Measurements from ENCODE around the gene BCOR. TPM values are rescaled to one million over a fixed set of nuclear protein-coding genes. Genes with fewer than 3 reads are reported as not detected.

Gene BCOR
- total and polyA plus RNA-seq, 2 experiments from 2014 or later: 9.1 to 17.6 TPM

- TF ChIP-seq EZH2 (IDR thresholded peaks at IDR 0.05; ENCODE audit: insufficient read depth, poor library complexity, severe bottlenecking) (no peak), EZH2phosphoT487 (IDR thresholded peaks at IDR 0.05; ENCODE audit: insufficient read depth, low read depth) (no peak)
- DNase-seq: no peak
- in situ Hi-C loops (cut with MboI): no loop called here
- Histone ChIP-seq H3K36me3 (ENCODE audit: low read depth) (no peaks in the 10 kb centered on the region), H3K9me2 (ENCODE audit: insufficient read depth) (no peaks in the 10 kb centered on the region), H4K20me1 (ENCODE audit: insufficient read depth) (no peaks in the 10 kb centered on the region), H3K27ac (no peak overlapping the region), H3K27me3 (replicated peaks; ENCODE audit: insufficient read depth) (no peaks in the 10 kb centered on the region), H3F3A (ENCODE audit: insufficient read depth) (no peaks in the 10 kb centered on the region), H3K4me1 (ENCODE audit: insufficient read depth) (no peaks in the 10 kb centered on the region), H3K9ac (no peak overlapping the region), H3K9me3 (ENCODE audit: low read depth) (no peaks in the 10 kb centered on the region), H3K4me2 (ENCODE audit: unreplicated experiment) (no peak overlapping the region), H2AFZ (no peak overlapping the region), H3K4me3 (no peak overlapping the region), H3K79me2 (ENCODE audit: insufficient read depth) (no peaks in the 10 kb centered on the region)
- 67 to 79% methylated on average over 4 of the region's 4 CpGs for WGBS, 2 experiments (ENCODE audit: low coverage in 1 of 2, low lambda C conversion rate in 2 of 2, missing lambda C conversion rate in 2 of 2)
Observed at GRCh38 chrX:40040686-40041461, 56.9 kb downstream of the BCOR start.

GRCh38 chrX:40039887-40040286 is 57.9 kb downstream of the BCOR start:
- H4K20me1 ChIP-seq (ENCODE audit: insufficient read depth): no peaks in the 10 kb centered on the region
- no peaks in the 10 kb centered on the region for H3K9me2 ChIP-seq (ENCODE audit: insufficient read depth)
- WGBS, 2 experiments (ENCODE audit: low coverage in 1 of 2, low lambda C conversion rate in 2 of 2, missing lambda C conversion rate in 2 of 2): 98 to 100% methylated on average over 4 to 8 of the region's 8 CpGs

GRCh38 chrX:40037367-40037766 is 60.4 kb downstream of the BCOR start:
- no peak for DNase-seq
- Histone ChIP-seq H4K20me1 (ENCODE audit: insufficient read depth) (no peaks in the 10 kb centered on the region), H3F3A (ENCODE audit: insufficient read depth) (no peaks in the 10 kb centered on the region), H3K27me3 (replicated peaks; ENCODE audit: insufficient read depth) (no peaks in the 10 kb centered on the region), H3K4me2 (ENCODE audit: unreplicated experiment) (no peak overlapping the region), H3K9me2 (ENCODE audit: insufficient read depth) (no peaks in the 10 kb centered on the region), H3K36me3 (ENCODE audit: low read depth) (no peaks in the 10 kb centered on the region), H2AFZ (no peak overlapping the region), H3K4me1 (ENCODE audit: insufficient read depth) (no peaks in the 10 kb centered on the region), H3K79me2 (ENCODE audit: insufficient read depth) (no peaks in the 10 kb centered on the region), H3K4me3 (no peak overlapping the region), H3K9me3 (ENCODE audit: low read depth) (no peaks in the 10 kb centered on the region), H3K27ac (no peak overlapping the region), H3K9ac (no peak overlapping the region)
- TF ChIP-seq EZH2 (IDR thresholded peaks at IDR 0.05; ENCODE audit: insufficient read depth, poor library complexity, severe bottlenecking) (no peak), EZH2phosphoT487 (IDR thresholded peaks at IDR 0.05; ENCODE audit: insufficient read depth, low read depth) (no peak)
- in situ Hi-C loops (cut with MboI): no loop called here

More at GRCh38 chrX:40039887-40040286, 57.9 kb downstream of the BCOR start:
- Histone ChIP-seq H3K36me3 (ENCODE audit: low read depth) (no peaks in the 10 kb centered on the region), H3K79me2 (ENCODE audit: insufficient read depth) (no peaks in the 10 kb centered on the region), H3K27ac (no peak overlapping the region), H2AFZ (no peak overlapping the region), H3K9me3 (ENCODE audit: low read depth) (no peaks in the 10 kb centered on the region), H3K4me2 (ENCODE audit: unreplicated experiment) (no peak overlapping the region), H3K4me3 (no peak overlapping the region), H3K27me3 (replicated peaks; ENCODE audit: insufficient read depth) (no peaks in the 10 kb centered on the region), H3K9ac (no peak overlapping the region), H3F3A (ENCODE audit: insufficient read depth) (no peaks in the 10 kb centered on the region), H3K4me1 (ENCODE audit: insufficient read depth) (no peaks in the 10 kb centered on the region)
- TF ChIP-seq EZH2phosphoT487 (IDR thresholded peaks at IDR 0.05; ENCODE audit: insufficient read depth, low read depth) (no peak), EZH2 (IDR thresholded peaks at IDR 0.05; ENCODE audit: insufficient read depth, poor library complexity, severe bottlenecking) (no peak)
- in situ Hi-C loops (cut with MboI): no loop called here
- DNase-seq: no peak

GRCh38 chrX:40035726-40036125 is 62.0 kb downstream of the BCOR start:
- no peak for DNase-seq
- WGBS, 2 experiments (ENCODE audit: low coverage in 1 of 2, low lambda C conversion rate in 2 of 2, missing lambda C conversion rate in 2 of 2): 76 to 78% methylated on average over 5 of the region's 5 CpGs
- Histone ChIP-seq H3K4me1 (ENCODE audit: insufficient read depth) (no peaks in the 10 kb centered on the region), H3F3A (ENCODE audit: insufficient read depth) (no peaks in the 10 kb centered on the region), H3K9me2 (ENCODE audit: insufficient read depth) (no peaks in the 10 kb centered on the region), H3K27me3 (replicated peaks; ENCODE audit: insufficient read depth) (no peaks in the 10 kb centered on the region), H3K36me3 (ENCODE audit: low read depth) (no peaks in the 10 kb centered on the region), H3K9ac (no peak overlapping the region), H3K27ac (no peak overlapping the region), H2AFZ (no peak overlapping the region), H3K4me3 (no peak overlapping the region), H3K79me2 (ENCODE audit: insufficient read depth) (no peaks in the 10 kb centered on the region), H3K4me2 (ENCODE audit: unreplicated experiment) (no peak overlapping the region), H4K20me1 (ENCODE audit: insufficient read depth) (no peaks in the 10 kb centered on the region), H3K9me3 (ENCODE audit: low read depth) (no peaks in the 10 kb centered on the region)
- no peak for TF ChIP-seq EZH2phosphoT487 (IDR thresholded peaks at IDR 0.05; ENCODE audit: insufficient read depth, low read depth)
- no peak for TF ChIP-seq EZH2 (IDR thresholded peaks at IDR 0.05; ENCODE audit: insufficient read depth, poor library complexity, severe bottlenecking)
- in situ Hi-C loops (cut with MboI): no loop called here

All from GM23248 (cell line).